ENCODE measurements around the gene ZNHIT1. TPM values are rescaled to one million over a fixed set of nuclear protein-coding genes. Genes with fewer than 3 reads are reported as not detected.

The ZNHIT1 gene
- total RNA-seq, 6 donors from 2014 or later, result 46.1 to 74.3 (median 68.5) TPM

- Histone ChIP-seq H3K27ac (no peak overlapping the region), H3K36me3 (peaks cover 3 to 41% (median 17%) of the 10 kb centered on the region in 4 donors), H3K9me3 (no peaks in the 10 kb centered on the region), H3K4me3 (no peak overlapping the region), H3K27me3 (no peaks in the 10 kb centered on the region), H3K4me1 (peaks cover 42 to 46% (median 42%) of the 10 kb centered on the region in 4 donors)
- no peak for DNase-seq
- no peak for ATAC-seq (ENCODE audit: low FRiP score in 2 of 2)
- WGBS, 2 donors, result 72 to 76% methylated on average over 7 to 9 of the region's 11 CpGs
- TF ChIP-seq POLR2AphosphoS5 (IDR thresholded peaks at IDR 0.05) (no peak), POLR2A (IDR thresholded peaks at IDR 0.05) (no peak), CTCF (IDR thresholded peaks at IDR 0.05) (peak in 2 of 6 experiments; percentile 27 to 39), EP300 (IDR thresholded peaks at IDR 0.05) (no peak)
Observed at GRCh38 chr7:101235050-101235449, 17.1 kb downstream of the ZNHIT1 start.

- Histone ChIP-seq H3K27me3 (no peaks in the 10 kb centered on the region), H3K4me1 (peaks cover 46 to 49% (median 46%) of the 10 kb centered on the region in 4 donors), H3K36me3 (peaks cover 3 to 46% (median 22%) of the 10 kb centered on the region in 4 donors), H3K9me3 (no peaks in the 10 kb centered on the region), H3K4me3 (no peak overlapping the region), H3K27ac (peak overlapping the region in 1 of 4 donors; percentile 27)
- ATAC-seq (ENCODE audit: low FRiP score in 2 of 2) (no peak), DNase-seq (no peak)
- 73 to 74% methylated on average over 5 to 9 of the region's 9 CpGs for WGBS, 2 donors
- no peak for TF ChIP-seq EP300 (IDR thresholded peaks at IDR 0.05)
- no peak for TF ChIP-seq CTCF (IDR thresholded peaks at IDR 0.05)
- TF ChIP-seq POLR2AphosphoS5 (IDR thresholded peaks at IDR 0.05), result no peak
- TF ChIP-seq POLR2A (IDR thresholded peaks at IDR 0.05), result no peak
Observed at GRCh38 chr7:101235522-101235921, 17.6 kb downstream of the ZNHIT1 start.

GRCh38 chr7:101236292-101236835, 18.4 kb downstream of the ZNHIT1 start:
- peaks cover 3 to 54% (median 25%) of the 10 kb centered on the region in 4 donors for H3K36me3 ChIP-seq
- peak overlapping the region in 1 of 4 donors; percentile 27 for H3K27ac ChIP-seq
- H3K4me1 ChIP-seq, result peaks cover 51 to 55% (median 52%) of the 10 kb centered on the region in 4 donors
- H3K4me3 ChIP-seq, result no peak overlapping the region
- DNase-seq (peak in 1 of 2 donors; percentile 59), ATAC-seq (ENCODE audit: low FRiP score in 2 of 2) (no peak)
- TF ChIP-seq EP300 (IDR thresholded peaks at IDR 0.05) (no peak), POLR2A (IDR thresholded peaks at IDR 0.05) (no peak), CTCF (IDR thresholded peaks at IDR 0.05) (no peak), POLR2AphosphoS5 (IDR thresholded peaks at IDR 0.05) (no peak)
- 72 to 78% methylated on average over 16 to 21 of the region's 21 CpGs for WGBS, 2 donors
- no peaks in the 10 kb centered on the region for H3K27me3 ChIP-seq
- no peaks in the 10 kb centered on the region for H3K9me3 ChIP-seq

GRCh38 chr7:101237206-101238067, 19.5 kb downstream of the ZNHIT1 start, which contains the start of gene CLDN15:
Gene CLDN15, minus strand, starts transcription at chr7:101237802. Its CDS starts 221 bp downstream, at chr7:101237581.
- Histone ChIP-seq H3K36me3 (peaks cover 3 to 54% (median 25%) of the 10 kb centered on the region in 4 donors), H3K4me1 (peaks cover 41 to 53% (median 47%) of the 10 kb centered on the region in 4 donors), H3K9me3 (no peaks in the 10 kb centered on the region), H3K27me3 (no peaks in the 10 kb centered on the region), H3K27ac (peak within 1 kb of the TSS; percentile 76 to 94 (median 88)), H3K4me3 (peak within 1 kb of the TSS in 1 of 4 donors; percentile 15)
- TF ChIP-seq POLR2AphosphoS5 (IDR thresholded peaks at IDR 0.05) (peak in 1 of 2 donors; percentile 3), POLR2A (IDR thresholded peaks at IDR 0.05) (no peak)
- DNase-seq (peak in 1 of 2 donors; percentile 40), ATAC-seq (ENCODE audit: low FRiP score in 2 of 2) (peak in 1 of 2 donors; percentile 85)
- 55 to 58% methylated on average over 19 to 31 of the region's 31 CpGs for WGBS, 2 donors
